ENCODE results near the gene DYNC1LI2.

GRCh38 chr16:66787427-66787826, 36.0 kb upstream of the DYNC1LI2 start:
- TF ChIP-seq SRF (IDR thresholded peaks at IDR 0.05; ENCODE audit: low read depth) (no peak), POLR2A (IDR thresholded peaks at IDR 0.05; ENCODE audit: borderline replicate concordance, extremely low read depth, insufficient read depth, insufficient read length) (no peak), YY1 (IDR thresholded peaks at IDR 0.05; ENCODE audit: extremely low read depth, insufficient replicate concordance, low read depth, low read length) (no peak), POLR2AphosphoS5 (IDR thresholded peaks at IDR 0.05; ENCODE audit: low read depth, low read length) (no peak), CTCF (IDR thresholded peaks at IDR 0.05 in 2 of 3, conservative IDR thresholded peaks at IDR 0.05 in 1 of 3; ENCODE audit: borderline replicate concordance in 1 of 3, insufficient read depth in 1 of 3, low read depth in 2 of 3, low read length in 2 of 3) (no peak), EZH2 (IDR thresholded peaks at IDR 0.05) (no peak), MAX (IDR thresholded peaks at IDR 0.05) (no peak)

All from HCT116 (cell line).